Erythroblast (primary cell): ENCODE results near the gene CYSRT1.

Experiments
- GATA1 ChIP-seq: IDR thresholded peaks from 2 replicates; pipeline ENCODE4 v1.6.1; 2011; ENCODE audit warnings: low read depth, mild to moderate bottlenecking, control low read depth, low read length, moderate library complexity
- POLR2A ChIP-seq: IDR thresholded peaks from 2 replicates; pipeline ENCODE4 v1.6.1; 2011; ENCODE audit warnings: mild to moderate bottlenecking, low read length

DNA sequence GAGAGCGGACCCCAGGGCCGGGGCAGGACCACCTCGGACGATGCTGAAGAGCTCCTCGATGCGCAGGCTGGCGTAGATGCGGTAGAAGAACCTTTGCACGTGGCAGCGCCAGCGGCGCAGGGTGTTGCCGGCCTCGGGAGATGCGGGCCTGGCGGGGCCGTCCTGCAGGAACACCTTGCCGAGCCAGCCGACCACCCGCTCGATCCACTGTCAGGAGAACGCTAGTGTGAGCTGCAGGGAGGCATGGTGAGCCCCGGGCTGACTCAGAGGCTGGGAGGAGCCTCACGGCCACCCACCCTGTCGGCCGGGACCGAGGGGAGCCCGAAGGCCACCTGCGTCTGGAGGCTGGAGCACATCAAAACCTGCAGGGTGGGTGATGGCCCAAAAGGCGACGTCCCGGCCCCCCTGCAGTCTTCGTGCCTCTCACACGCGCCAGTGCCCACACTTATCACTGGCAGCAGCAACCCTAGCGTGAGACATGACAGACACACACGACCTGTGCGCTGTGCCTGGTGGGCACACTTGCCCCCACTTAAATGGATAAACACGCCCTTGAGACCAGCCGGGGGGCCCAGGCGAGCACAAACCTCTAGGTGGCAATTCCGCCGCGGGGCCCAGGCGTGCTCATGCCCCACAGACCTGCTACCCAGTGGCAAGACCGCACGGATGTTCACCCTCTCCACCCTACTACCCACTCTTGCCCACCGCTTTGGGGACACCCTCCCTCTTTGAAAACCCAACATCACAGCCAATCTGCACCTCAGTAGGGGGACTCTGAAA is 39.9 kb upstream of the CYSRT1 start:
- TF ChIP-seq POLR2A (no peak), GATA1 (no peak)
